ENCODE data around the gene VTA1. TPM values are rescaled to one million over a fixed set of nuclear protein-coding genes. Genes with fewer than 3 reads are reported as not detected.

Gene VTA1
- total and polyA plus RNA-seq, 2 of the 8 experiments (the other 6 are each of a cell fraction or from before 2014, with no cell fraction given): 63.6 to 67.0 TPM

DNA sequence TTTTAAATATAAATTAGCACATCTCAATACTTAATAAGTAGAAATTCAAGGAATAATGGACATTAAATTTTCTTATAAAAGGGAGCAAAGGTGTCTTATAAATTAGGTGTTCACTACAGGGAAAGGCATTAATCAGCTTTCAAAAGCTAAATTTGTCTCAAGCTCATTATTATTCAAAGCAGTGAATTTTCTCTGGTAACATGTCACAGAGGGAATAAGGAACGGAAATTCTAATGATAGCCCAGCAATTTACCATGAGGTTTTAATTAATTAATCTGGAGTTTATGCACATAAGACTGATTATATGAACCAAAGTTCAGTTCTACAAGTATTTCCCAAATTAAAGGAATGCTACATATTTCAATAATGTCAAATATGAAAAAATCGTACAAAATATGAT is 29.7 kb upstream of the VTA1 start:
- no peak overlapping the region for H2BK5ac ChIP-seq (ENCODE audit: low read depth, low read length)
- no peak overlapping the region for H4K8ac ChIP-seq (ENCODE audit: extremely low read depth, insufficient read depth, low read length)
- H3K4ac ChIP-seq (replicated peaks; ENCODE audit: insufficient read length, low read depth, low read length): no peak overlapping the region
- no peak overlapping the region for H2AK5ac ChIP-seq (ENCODE audit: low read depth, low read length)
- DNase-seq (ENCODE audit: low read depth in 1 of 2, low spot score in 2 of 2) (no peak), FAIRE-seq (no peak)
- H2BK20ac ChIP-seq (ENCODE audit: low read length): no peak overlapping the region
- H2AFZ ChIP-seq (ENCODE audit: low read length): no peak overlapping the region
- no peak overlapping the region for H4K91ac ChIP-seq (replicated peaks; ENCODE audit: insufficient read length, low read length)
- H3K27me3 ChIP-seq (replicated peaks in 1 of 4; ENCODE audit: control insufficient read depth in 3 of 4, extremely low read depth in 1 of 4, insufficient read depth in 3 of 4, low read length in 3 of 4): no peaks in the 10 kb centered on the region
- no peak overlapping the region for H3K9ac ChIP-seq (replicated peaks in 1 of 4; ENCODE audit: extremely low read depth in 1 of 4, low read depth in 3 of 4, low read length in 3 of 4)
- no peak overlapping the region for H3K27ac ChIP-seq (ENCODE audit: low read depth, low read length)
- POLR2A ChIA-PET (ENCODE audit: partially characterized antibody): no interaction called here
- no peak overlapping the region for H3K23ac ChIP-seq (ENCODE audit: insufficient read length)
- no peaks in the 10 kb centered on the region for H3K79me2 ChIP-seq (ENCODE audit: control insufficient read depth in 1 of 2, insufficient read depth in 2 of 2, low read length in 2 of 2)
- no peak overlapping the region for H3K4me3 ChIP-seq (ENCODE audit: extremely low read depth in 1 of 4, insufficient read depth in 2 of 4, low read depth in 3 of 4, low read length in 4 of 4)
- H2BK12ac ChIP-seq (ENCODE audit: low read depth, low read length): no peak overlapping the region
- no peak overlapping the region for H3K4me2 ChIP-seq (ENCODE audit: insufficient read depth in 1 of 2, low read depth in 2 of 2, low read length in 2 of 2)
- 84% methylated on average over 2 of the region's 2 CpGs; no CpG with 5 or more reads in 1 of the 2 experiments for WGBS, 2 experiments (ENCODE audit: extremely low coverage in 1 of 2, insufficient coverage in 1 of 2, insufficient read length in 1 of 2, insufficient replicate concordance in 2 of 2, low coverage in 1 of 2, low lambda C conversion rate in 2 of 2, missing lambda C conversion rate in 1 of 2)
- H3K14ac ChIP-seq (ENCODE audit: insufficient read length): no peak overlapping the region
- CTCF ChIA-PET (ENCODE audit: partially characterized antibody): interaction anchor here (0.7 kb wide), 1 partner anchor 506 kb away, joined by 3 read pairs; no protein-coding TSS in a partner anchor
- H4K20me1 ChIP-seq (replicated peaks in 1 of 2; ENCODE audit: control insufficient read depth in 1 of 2, insufficient read depth in 2 of 2, low read length in 2 of 2): no peaks in the 10 kb centered on the region
- no peaks in the 10 kb centered on the region for H3K79me1 ChIP-seq (ENCODE audit: low read depth, low read length)
- H4K5ac ChIP-seq (ENCODE audit: insufficient read length, low read depth, low read length): no peak overlapping the region
- H3K9me3 ChIP-seq (ENCODE audit: insufficient read depth in 2 of 2, low read depth in 1 of 2, low read length in 1 of 2): no peaks in the 10 kb centered on the region
- no peak overlapping the region for H2BK15ac ChIP-seq (ENCODE audit: low read length)
- no peak overlapping the region for H2BK120ac ChIP-seq (replicated peaks; ENCODE audit: low read depth, low read length)
- H3K56ac ChIP-seq (replicated peaks; ENCODE audit: insufficient read length, low read depth, low read length): no peak overlapping the region
- H3K23me2 ChIP-seq (ENCODE audit: low read depth, low read length): no peaks in the 10 kb centered on the region
- H3K18ac ChIP-seq (ENCODE audit: extremely low read depth, low read length): no peak overlapping the region
- no peaks in the 10 kb centered on the region for H3K4me1 ChIP-seq (replicated peaks in 1 of 4; ENCODE audit: control insufficient read depth in 3 of 4, insufficient read depth in 4 of 4, low read length in 3 of 4)
- no peaks in the 10 kb centered on the region for H3K36me3 ChIP-seq (ENCODE audit: control insufficient read depth in 2 of 4, insufficient read depth in 4 of 4, low read length in 3 of 4)
- TF ChIP-seq KDM4A (IDR thresholded peaks at IDR 0.05; ENCODE audit: low read depth, low read length, severe bottlenecking) (no peak), KDM5A (IDR thresholded peaks at IDR 0.05; ENCODE audit: low read length) (no peak), CBX5 (IDR thresholded peaks at IDR 0.05; ENCODE audit: low read depth, low read length) (no peak), ASH2L (IDR thresholded peaks at IDR 0.05; ENCODE audit: low read length) (no peak), SIRT6 (IDR thresholded peaks at IDR 0.05; ENCODE audit: low read length) (no peak), SIN3A (conservative IDR thresholded peaks at IDR 0.05 in 1 of 2, IDR thresholded peaks at IDR 0.05 in 1 of 2; ENCODE audit: low read depth in 1 of 2, low read length in 2 of 2) (no peak), JUN (IDR thresholded peaks at IDR 0.05; ENCODE audit: low read depth, low read length) (no peak), KDM1A (IDR thresholded peaks at IDR 0.05; ENCODE audit: borderline replicate concordance, low read length) (no peak), NANOG (IDR thresholded peaks at IDR 0.05; ENCODE audit: insufficient read depth, low read depth, low read length, poor library complexity, severe bottlenecking) (no peak), HDAC2 (IDR thresholded peaks at IDR 0.05; ENCODE audit: borderline replicate concordance in 1 of 2, low read depth in 2 of 2, low read length in 2 of 2) (no peak), CEBPB (IDR thresholded peaks at IDR 0.05; ENCODE audit: low read depth, low read length) (no peak), EZH2 (IDR thresholded peaks at IDR 0.05; ENCODE audit: low read depth, low read length, severe bottlenecking) (no peak), POLR2AphosphoS5 (IDR thresholded peaks at IDR 0.05; ENCODE audit: low read depth, low read length) (no peak)
- TF ChIP-seq, protein P1, sequence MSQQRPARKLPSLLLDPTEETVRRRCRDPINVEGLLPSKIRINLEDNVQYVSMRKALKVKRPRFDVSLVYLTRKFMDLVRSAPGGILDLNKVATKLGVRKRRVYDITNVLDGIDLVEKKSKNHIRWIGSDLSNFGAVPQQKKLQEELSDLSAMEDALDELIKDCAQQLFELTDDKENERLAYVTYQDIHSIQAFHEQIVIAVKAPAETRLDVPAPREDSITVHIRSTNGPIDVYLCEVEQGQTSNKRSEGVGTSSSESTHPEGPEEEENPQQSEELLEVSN (IDR thresholded peaks at IDR 0.05): no peak

Measured in H1 (cell line).